Femur (tissue), 1 donor: Measurements from ENCODE around the gene HOXB5.

Source experiments
- DNase-seq: peaks from one replicate; pipeline ENCODE4 v3.0.0-alpha.2; 2017

Gene HOXB5

GRCh38 chr17:48615963-48616716 lies 22.6 kb upstream of the HOXB5 start:
- no peak for DNase-seq

- DNase-seq: no peak
Observed at GRCh38 chr17:48615047-48615962, 21.7 kb upstream of the HOXB5 start, which contains the start of gene HOXB8. Gene HOXB8 (minus strand): TSS chr17:48615292. CDS start chr17:48614704, 588 bp downstream.

DNA sequence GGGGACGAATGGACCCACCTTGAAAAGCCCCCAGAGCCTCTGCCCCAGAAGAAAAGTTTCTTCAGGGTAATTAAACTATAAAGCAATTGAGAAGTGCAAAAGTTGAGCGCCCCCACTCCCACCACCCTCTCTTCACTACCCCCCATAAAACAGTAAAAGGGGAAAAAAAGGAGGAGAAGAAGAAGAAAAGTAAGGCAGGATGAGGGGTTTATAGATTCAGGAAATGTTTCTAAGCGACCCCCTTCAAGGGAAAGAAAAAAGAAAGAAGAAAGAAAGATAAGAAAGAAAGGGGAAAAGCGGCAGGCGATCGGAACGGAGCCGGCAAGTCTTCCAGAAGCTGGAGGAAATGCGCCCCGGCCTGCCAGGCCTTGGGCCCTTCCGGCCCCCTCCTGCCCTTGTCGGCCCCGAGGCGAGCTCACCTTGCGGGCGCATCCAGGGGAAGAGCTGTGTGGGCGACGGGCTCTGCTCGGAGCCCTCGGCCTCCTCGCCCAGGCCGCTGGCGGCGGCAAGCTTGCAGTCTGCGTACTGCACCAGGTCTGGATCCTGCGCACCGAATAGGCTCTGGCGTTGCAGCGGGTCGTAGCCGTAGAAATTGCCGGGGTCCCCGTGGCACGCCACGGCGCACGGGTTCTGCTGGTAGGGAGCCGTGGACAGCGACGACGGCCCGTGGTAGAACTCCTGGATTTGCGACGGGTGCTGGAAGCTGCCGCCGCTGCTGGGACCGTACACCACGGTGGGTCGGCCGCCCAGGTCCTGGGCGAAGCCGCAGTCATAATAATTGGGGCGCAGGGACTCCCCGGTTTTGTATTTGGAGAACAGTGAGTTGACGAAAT lies 20.5 kb upstream of the HOXB5 start:
- DNase-seq: no peak

GRCh38 chr17:48612854-48613691 lies 19.5 kb upstream of the HOXB5 start:
- no peak for DNase-seq

DNA sequence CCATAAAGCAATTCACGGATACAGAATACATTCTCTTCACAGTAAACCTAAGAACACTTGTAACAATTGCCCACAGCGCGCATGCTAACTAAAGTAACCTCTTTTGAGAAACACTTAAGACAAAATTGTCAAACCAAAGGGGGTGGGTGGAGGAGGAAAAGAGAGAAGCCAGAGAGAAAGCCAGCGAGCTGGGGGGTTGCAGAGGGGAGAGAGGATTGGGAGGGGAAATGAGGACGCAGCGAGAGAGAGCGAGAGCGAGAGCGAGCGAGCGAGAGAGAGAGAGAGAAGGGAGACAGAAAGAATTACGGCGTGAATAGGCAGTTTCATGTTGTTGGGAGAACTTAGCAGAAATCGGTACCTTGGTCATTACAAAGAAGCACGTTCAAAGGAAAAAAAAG lies 18.9 kb upstream of the HOXB5 start:
- no peak for DNase-seq

GRCh38 chr17:48611681-48612455 lies 18.3 kb upstream of the HOXB5 start:
- no peak for DNase-seq

- no peak for DNase-seq
Observed at GRCh38 chr17:48611213-48611612, 17.6 kb upstream of the HOXB5 start.

GRCh38 chr17:48610282-48611211 lies 17.0 kb upstream of the HOXB5 start, which contains the start of gene HOXB7:
Gene HOXB7 (minus strand): TSS chr17:48611017. CDS start chr17:48610918, 99 bp downstream.
- peak; percentile 75 for DNase-seq

DNA sequence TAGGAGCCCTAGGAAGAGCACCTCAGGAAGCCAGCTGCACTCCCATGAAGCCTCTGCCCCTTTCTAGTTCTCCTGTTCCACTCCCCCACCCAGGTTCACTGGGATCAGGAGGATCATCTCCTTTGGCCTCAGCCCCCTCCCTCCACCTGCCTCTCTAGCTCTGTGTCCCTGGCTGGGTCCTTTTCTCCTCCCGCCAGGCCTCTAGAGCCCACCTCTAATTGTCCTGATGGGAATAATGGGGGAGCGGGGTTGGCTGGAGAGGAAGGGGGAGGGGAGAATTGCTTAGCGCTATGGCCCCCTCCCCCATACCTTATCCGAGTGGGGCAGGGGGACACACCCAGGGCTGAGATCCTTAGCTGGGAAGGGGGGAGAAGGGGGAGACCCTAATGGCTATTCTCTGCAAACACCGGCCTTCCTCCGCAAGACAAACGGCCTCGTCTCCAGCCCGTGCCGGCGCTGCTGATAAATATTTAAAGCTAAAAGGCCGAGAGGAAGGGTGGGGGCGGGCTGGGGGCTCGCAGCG lies 16.2 kb upstream of the HOXB5 start:
- DNase-seq: no peak

GRCh38 chr17:48609033-48609432 lies 15.5 kb upstream of the HOXB5 start:
- no peak for DNase-seq

DNA sequence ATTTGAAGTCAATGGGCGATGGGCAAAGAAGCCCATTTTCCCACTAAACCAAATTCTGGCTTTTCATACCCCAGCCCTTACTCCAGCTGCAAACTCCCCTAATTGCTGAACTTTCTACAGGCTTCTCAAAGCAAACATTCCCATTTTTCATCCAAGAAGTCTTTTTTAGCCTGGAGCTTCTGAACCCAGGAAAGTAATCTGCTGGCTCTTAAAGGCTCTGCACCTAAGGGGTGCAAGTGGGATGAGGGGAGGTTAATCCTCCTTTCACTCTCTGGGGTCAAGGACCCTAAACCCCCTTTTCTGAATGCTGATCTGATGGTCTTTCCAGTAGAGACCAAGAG lies 14.9 kb upstream of the HOXB5 start:
- DNase-seq: no peak

DNA sequence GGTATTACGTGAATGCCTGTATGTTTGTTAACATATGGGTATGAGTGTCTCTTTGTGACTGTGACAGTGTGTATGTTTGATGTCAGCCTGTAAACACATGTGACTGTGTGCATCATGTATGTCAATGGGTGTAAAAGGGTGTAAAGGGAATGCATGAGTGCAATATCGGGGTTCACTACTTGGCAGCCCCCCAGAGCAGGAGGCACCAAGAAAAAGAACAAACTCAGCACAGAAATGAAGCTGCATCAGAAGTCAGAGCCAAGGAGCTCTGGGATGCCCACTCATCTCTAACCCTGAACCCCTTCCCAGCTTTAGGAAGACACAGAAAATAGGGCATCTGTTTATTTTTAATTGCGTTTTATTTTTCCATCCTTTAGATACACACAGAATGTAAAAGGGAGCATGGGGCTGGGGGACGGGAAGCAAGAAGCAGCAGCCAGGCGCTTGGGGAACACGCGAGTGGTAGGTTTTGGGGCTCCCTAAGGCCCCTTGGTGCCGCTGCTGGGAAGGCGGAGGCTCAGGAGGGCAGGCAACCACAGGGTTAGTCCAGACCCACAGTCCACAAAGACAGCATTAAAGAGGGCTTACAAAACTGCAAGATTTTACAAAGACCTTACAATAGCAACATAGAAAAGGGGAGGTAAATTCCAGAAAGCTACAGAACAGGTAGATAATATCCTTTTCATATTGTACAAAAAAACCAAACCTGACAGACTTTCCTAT lies 13.5 kb upstream of the HOXB5 start:
- no peak for DNase-seq

- DNase-seq: no peak
Observed at GRCh38 chr17:48605991-48606891, 12.7 kb upstream of the HOXB5 start.

- DNase-seq: no peak
Observed at GRCh38 chr17:48605409-48605919, 11.9 kb upstream of the HOXB5 start.

DNA sequence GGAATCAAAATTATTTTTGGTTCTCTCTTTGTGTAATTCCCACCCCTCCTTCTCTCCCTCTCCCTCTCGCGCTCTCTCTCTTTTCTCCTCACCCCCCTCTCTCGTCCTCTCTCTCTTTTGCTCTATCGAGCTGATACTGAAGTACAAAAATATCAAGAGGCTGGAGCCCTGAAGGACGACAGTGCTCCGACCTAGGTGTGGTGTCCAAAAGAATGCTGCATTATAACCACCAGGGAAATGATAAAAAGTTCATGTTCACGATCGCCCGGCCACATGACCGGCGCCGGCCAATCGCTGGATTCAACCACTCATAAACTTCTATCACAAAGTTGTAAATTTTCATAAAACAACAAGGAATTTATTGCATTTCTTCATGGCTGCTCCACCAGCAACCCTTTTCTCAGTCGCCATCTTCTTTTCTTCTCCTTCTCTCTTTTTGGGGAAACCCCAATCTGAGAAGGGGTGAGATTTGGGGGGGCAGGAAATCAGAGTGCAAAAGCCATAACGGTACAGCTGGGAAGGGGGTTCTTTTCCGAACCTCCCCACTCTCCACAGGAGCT lies 11.3 kb upstream of the HOXB5 start, which contains the start of gene HOXB6:
HOXB6 (minus strand) TSS at position 217 of the 560 bp plus-strand sequence. CDS start 6,836 bp downstream, outside the sequence.
- no peak for DNase-seq

GRCh38 chr17:48603959-48604769 lies 10.6 kb upstream of the HOXB5 start:
- no peak for DNase-seq
